Measurements from ENCODE around the gene CACNA1S.

GRCh38 chr1:201038186-201038876, 73.9 kb downstream of the CACNA1S start:
- TF ChIP-seq CTCF (IDR thresholded peaks at IDR 0.05; ENCODE audit: low read length) = no peak
- no peak for TF ChIP-seq EZH2 (IDR thresholded peaks at IDR 0.05; ENCODE audit: borderline replicate concordance, low read length)
